GM18517 (cell line): ENCODE results near the gene JMJD1C.

Experiments used
- ATAC-seq: cut with Tn5 transposase; IDR thresholded peaks from one replicate; pipeline ENCODE4 v1.9.1; 2021; ENCODE audit warnings: mild to moderate bottlenecking, moderate library complexity; ENCODE audit not compliant: unreplicated experiment

JMJD1C gene

GRCh38 chr10:63265222-63265617 is 200.6 kb downstream of the JMJD1C start:
- no peak for ATAC-seq

DNA sequence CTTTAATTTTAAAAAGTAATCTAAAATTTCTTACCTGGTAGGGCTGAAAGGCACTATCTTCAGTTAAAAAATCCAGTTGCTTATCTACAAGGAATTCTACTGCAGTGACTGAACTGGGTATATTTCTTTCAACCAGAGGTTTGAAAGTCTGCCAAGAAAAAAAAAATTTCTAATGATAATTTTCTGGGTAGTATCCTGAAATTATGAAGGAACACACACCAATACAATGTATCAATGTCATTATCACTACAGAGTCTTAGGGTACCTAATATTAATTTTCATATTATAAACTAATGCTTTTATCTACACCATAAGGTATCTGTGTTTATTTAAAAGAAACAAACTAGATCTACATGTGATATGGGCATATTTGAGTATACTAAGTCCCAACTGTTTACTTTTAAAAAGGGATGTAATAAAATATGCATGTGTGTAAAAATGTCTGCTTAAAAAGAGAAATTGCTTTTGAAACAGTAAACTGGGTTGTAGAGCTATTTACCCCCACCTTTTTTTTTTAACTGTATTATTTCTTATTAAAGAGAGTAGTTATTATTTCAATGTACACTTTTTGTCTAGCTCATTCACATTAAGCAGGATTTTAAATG is 201.1 kb downstream of the JMJD1C start:
- ATAC-seq: no peak

- ATAC-seq: no peak
Measured at GRCh38 chr10:63262430-63263073, 203.2 kb downstream of the JMJD1C start.

- ATAC-seq: no peak
Measured at GRCh38 chr10:63261496-63261895, 204.3 kb downstream of the JMJD1C start.

DNA sequence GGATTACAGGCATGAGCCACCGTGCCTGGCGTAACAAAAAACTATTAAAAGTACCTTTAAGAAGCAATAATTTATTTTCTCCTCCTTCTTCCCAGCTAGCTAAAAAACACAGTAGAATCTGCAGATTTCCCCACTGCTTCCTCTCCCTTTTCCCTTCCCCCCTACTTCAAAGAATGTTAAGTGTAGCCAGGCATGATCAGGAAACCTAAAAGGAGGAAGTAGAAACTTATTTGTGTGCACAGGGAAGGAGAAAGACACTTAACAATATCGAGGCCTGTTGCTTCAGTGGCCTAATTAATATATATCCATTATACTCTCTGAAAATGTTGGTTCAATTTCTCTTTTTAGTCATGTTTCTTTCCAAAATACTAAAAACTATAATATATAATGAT is 204.9 kb downstream of the JMJD1C start:
- ATAC-seq: no peak

DNA sequence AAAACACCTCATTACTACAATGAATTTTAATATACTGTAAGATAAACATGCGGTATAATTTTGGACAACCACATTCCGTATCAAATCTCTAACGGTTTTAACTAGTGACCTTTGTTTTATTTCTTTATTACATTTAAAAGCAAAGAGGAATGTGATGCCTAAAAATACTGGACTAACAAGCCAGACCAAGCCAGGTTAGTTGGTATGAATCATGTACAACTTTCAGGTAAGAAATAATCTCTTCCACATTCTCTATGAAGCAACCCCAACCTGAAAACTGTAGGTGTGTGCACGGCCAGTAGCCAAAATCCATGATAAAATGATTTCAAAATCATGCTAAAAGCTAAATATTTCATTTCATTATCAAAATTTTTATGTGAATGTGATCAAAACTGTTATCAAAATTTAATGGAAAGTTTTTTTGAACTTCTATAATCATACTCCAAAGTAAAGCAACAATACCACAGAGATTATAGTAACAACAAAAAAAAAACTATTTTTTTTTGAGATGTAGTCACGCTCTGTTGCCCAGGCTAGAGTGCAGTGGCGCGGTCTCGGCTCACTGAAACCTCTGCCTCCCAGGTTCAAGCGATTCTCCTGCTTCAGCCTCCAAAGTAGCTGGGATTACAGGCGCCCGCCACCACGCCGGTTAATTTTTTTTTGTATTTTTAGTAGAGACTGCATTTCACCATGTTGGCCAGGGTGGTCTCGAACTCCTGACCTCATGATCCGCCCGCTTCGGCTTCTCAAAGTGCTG is 205.5 kb downstream of the JMJD1C start:
- ATAC-seq: no peak

DNA sequence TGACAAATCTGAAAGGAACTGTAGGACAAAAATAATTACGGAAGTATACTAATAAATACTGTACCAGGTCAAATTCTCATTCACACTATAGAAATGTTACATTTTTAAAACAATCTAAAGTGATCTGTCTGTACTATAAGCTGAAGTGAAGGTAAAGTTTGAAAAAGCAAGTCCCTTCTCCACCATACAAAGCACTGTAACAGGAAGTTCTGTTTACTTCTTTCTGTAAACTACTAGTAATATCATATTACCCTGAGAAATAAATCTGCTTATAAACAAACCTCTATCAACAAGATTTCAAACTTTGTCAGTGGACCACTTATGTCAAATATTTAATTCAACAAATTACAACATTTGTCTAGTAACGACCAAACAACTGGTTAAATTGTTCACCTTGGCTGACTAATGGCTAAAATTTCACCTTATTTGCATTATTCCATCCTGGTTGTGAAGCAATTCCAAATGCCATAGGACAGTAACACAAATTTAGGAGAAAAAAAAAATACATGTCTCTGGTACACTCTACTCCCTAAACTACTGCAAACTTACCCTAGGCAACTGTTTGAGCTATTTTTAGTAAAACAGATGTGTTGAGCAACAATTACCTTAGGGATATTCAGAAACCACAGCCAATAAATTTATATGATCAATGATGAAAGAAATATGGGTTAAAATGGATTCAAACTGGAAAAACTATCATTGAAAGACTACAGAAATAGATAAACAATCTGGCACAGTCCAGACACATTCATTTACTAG is 206.7 kb downstream of the JMJD1C start:
- ATAC-seq: no peak

DNA sequence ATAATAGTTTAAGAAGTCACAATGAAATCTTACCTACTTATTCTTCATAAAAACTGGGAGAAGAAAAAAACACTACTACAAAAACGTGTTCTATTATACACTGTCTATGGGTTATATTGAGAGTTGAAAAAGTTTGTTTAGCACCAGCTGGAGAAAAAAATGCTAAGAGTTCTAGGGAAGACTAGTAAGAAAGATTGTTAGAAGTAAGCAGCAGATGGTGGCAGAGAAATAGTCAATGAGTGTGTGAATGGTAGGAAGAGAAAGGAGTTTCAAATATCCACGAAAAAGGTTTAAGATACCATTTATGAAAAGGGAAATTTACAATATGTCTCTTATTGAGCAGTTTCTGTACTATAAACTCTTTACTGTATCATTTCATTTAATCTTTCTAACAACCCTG is 208.0 kb downstream of the JMJD1C start:
- no peak for ATAC-seq

DNA sequence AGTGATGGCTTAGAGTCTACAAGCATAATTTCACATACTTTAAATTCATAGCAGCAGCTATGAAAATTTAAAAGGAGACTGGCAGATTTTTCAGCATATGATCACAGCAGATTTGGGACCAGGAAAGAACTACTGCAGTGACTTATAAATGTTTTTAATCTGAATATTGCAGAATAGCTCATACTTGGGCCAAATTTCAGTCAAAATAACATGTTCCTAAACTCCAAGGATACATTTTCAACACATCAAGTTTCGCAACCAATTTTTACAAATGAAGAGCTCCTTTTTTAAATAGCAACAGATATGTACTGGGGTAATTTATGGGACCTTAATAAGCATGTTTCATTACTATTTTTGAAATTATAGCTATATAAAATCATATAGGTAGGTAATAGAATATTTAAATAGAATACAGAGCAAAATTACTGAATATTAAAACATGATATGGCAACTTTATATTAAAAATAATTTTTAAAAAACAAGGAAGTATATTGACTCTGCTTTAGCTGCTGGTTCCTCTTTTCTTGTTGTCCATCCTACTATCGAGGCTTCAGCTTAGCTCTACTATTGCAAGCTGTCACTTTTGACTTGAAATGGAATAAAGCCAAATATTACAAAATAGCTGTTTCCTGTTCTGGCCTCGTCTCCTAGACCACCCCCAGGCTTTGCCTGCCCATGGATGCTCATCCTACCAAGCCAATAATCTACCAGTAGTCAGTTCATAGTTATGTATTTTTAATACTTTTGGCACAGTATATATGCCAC is 209.6 kb downstream of the JMJD1C start:
- ATAC-seq: no peak

DNA sequence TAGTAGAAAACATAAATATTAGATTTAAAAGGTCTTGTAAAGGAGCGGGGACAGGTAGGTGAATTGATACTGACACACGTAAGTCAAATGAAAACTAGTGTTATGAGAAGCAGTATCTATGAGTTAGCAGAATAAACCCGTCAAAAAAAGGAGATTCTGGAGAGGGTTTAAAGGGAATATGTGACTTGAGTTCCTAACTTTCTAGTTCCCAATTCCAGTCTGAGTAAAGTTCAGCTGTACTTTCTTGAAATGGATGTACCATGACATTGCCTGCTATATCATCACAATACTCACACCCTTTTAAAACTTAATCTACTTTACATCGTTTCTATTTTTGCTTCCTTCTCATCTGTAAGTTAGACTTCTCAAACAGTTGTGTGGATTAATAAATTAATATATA is 210.5 kb downstream of the JMJD1C start:
- ATAC-seq: no peak

DNA sequence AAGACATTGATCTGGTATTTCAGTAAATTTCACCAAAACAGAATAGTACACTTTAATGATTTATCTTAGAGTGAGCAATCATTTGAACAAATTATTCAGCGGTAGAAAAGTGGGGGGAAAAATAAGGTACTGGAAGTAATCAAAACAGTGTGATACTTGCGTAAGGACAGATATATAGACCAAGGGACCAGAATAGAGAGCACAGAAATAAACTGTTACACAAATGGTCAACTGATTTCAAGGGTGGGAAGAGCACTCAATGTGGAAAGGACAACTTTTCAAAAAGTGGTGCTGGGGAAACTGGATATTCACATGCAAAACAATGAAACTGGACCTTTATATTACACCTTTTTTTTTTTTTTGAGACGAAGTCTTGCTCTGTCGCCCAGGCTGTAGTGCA is 212.7 kb downstream of the JMJD1C start:
- ATAC-seq: no peak

DNA sequence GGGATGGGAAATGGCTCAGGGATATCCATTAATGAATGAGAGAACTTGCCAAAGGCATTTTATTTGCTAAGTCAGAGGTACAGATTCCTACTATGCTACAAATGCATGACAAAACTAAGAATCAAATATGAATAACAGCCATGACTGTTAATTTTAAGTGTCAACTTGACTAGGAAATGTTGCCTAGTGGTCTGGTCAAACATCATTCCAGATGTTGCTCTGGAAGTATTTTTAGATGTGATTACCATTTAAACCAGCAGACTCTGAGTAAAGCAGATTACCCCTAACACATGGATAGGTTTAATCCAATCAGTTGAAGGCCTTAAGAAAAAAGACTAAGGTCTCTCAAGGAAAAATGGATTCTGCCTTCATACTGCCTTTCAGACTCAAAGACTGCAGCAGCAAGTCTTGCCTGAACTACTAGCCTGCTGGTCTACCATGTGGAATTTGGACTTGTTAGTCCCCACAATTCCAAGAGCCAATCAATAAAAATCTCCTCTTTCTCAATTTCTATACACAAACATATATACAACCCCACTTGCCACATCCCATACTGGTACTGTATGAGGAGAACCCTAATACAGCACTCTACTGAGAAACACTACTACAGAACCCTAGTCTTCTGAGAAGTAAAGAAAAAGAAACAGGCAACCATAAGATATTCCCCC is 213.5 kb downstream of the JMJD1C start:
- no peak for ATAC-seq

DNA sequence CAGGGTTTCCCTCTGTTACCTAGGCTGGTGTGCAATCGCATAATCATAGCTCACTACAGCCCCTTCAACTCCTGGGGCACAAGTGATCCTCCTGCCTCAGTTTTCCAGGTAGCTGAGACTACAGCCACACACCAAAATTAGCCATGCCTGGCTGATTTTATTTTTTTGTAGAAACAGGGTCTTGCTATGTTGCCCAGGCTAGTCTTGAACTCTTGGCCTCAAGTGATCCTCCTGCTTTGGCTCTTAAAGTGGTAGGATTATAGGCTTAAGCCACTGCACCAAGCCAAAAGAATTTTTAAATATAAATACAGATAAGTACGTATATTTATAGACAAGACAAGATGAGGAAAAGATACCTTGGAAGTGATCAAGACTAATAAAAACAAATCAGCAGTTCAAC is 215.7 kb downstream of the JMJD1C start:
- no peak for ATAC-seq

- no peak for ATAC-seq
Measured at GRCh38 chr10:63247771-63248170, 218.0 kb downstream of the JMJD1C start.

DNA sequence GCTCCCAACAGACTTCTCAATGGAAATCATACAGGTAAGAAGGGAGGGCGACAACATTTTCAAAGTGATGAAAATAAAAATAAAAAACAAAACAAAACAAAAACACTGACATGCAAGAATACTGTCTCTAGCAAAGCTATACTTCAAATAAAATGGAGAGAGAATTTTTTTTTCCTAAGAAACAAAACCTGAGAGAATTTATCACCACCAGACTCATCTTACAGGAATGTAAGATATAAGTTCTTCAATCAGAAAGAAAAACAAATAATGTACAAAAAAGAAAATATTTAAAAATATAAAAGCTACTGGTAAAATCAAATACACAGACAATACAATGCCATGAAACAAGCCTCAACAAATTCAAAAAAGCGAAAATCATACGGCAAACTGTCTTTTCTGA is 219.4 kb downstream of the JMJD1C start:
- ATAC-seq: no peak

DNA sequence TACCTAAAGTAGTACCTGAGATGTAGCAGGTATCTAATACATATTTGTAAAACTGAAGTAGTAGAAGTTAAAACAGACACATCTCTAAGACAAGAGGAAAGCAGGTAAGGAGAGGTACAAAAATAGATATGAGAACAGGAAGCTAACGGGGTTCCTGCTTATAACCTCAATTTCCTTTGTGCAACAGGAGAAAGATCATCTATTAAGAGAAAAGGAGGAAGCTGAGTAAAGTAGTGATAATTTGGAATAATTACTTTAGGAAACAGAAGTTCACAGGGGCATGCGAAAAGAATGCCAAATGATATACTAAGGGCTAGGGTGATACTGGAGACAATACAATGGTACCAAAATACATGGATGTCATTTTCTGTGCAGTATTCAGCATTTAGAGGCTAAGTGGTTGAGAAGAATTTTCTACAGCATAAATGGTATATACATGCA is 223.9 kb downstream of the JMJD1C start:
- no peak for ATAC-seq

DNA sequence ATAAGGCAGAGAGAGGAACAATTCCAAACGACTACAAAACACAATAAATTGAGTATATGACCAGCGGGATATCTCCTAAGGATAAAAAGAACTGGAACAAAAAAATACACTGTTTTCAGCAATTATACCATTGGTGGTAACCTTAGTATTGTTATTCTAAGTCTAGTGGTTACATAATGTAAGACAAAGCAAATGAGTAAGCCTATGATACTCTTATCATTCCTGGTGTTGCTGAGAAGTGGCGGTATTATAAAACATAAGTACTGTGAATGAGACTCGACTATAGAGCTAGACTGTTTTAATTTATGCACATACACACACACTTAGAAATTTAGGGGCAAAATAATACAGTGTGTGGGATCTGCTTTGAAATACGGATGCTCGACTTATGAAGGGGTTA is 225.0 kb downstream of the JMJD1C start:
- no peak for ATAC-seq

DNA sequence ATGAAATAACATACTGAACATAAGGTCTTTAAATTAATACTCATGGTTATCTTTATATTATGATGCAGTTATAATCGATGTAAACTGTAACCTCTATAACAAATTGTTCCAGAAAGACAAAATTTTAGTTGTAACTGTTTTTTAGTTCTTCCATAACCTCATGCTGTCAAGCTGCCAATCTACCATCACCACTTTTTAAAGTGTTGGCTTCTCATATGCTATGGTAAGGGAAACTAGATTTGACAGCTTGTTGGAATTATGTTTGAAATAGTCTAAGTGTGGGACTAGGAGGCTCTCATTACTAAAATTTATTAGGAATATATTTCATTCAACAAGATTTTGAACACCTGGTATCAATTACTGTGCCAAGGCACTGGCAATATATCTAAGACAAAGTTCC is 227.3 kb downstream of the JMJD1C start:
- ATAC-seq: no peak

DNA sequence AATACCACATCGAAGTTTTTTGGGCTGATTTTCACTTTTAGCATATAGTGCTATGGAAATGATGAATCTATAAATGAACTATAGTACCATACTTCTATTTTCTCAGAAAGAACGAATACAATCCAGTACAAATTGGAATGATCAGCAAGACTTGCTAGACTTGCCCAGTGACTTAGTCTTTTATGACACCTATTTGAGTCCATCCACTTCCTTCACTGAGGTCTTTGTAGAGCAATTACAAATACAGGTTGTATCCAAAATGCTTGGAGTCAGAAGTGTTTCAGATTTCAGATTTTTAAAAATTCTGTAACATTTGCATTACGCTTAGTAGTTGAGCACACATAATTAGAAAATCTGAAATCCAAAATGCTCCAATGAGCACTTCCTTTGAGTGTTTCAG is 228.4 kb downstream of the JMJD1C start:
- no peak for ATAC-seq
